Measurements from ENCODE around the gene DUSP2.

The DUSP2 gene

GRCh38 chr2:96123936-96124335 is 21.3 kb downstream of the DUSP2 start:
- no peak for DNase-seq (ENCODE audit: extremely low read depth, low read depth)
- TF ChIP-seq CTCF (IDR thresholded peaks at IDR 0.05; ENCODE audit: low read depth, low read length), result no peak

- DNase-seq (ENCODE audit: extremely low read depth, low read depth), result no peak
- no peak for TF ChIP-seq CTCF (IDR thresholded peaks at IDR 0.05; ENCODE audit: low read depth, low read length)
Measured at GRCh38 chr2:96123290-96123689, 21.9 kb downstream of the DUSP2 start.

GRCh38 chr2:96122391-96122790 is 22.8 kb downstream of the DUSP2 start:
- no peak for DNase-seq (ENCODE audit: extremely low read depth, low read depth)
- TF ChIP-seq CTCF (IDR thresholded peaks at IDR 0.05; ENCODE audit: low read depth, low read length), result no peak

- DNase-seq (ENCODE audit: extremely low read depth, low read depth), result no peak
- TF ChIP-seq CTCF (IDR thresholded peaks at IDR 0.05; ENCODE audit: low read depth, low read length), result no peak
Measured at GRCh38 chr2:96121414-96121813, 23.8 kb downstream of the DUSP2 start.

GRCh38 chr2:96120991-96121390 is 24.2 kb downstream of the DUSP2 start:
- no peak for TF ChIP-seq CTCF (IDR thresholded peaks at IDR 0.05; ENCODE audit: low read depth, low read length)
- no peak for DNase-seq (ENCODE audit: extremely low read depth, low read depth)

- no peak for TF ChIP-seq CTCF (IDR thresholded peaks at IDR 0.05; ENCODE audit: low read depth, low read length)
- DNase-seq (ENCODE audit: extremely low read depth, low read depth), result no peak
Measured at GRCh38 chr2:96120091-96120720, 25.0 kb downstream of the DUSP2 start.

GRCh38 chr2:96119389-96119751 is 25.9 kb downstream of the DUSP2 start:
- no peak for TF ChIP-seq CTCF (IDR thresholded peaks at IDR 0.05; ENCODE audit: low read depth, low read length)
- DNase-seq (ENCODE audit: extremely low read depth, low read depth), result no peak
